Esophagus squamous epithelium (tissue), 4 donors: ENCODE results near the gene PSMA7.

ENCODE experiments used
- POLR2A ChIP-seq, 4 donors: fragments of 450-650 bp; IDR thresholded peaks; one replicate each; pipeline ENCODE4 v1.6.1; 2017; ENCODE audit warnings: antibody characterized with exemption in 4 of 4, mild to moderate bottlenecking in 4 of 4, moderate library complexity in 3 of 4
- TF ChIP-seq, protein P1 (sequence below), 6 experiments: fragments of 450-650 bp in 4 of 6; fragments of 200-600 bp in 2 of 6; sonication (generic) in 2 of 6; IDR thresholded peaks; one replicate each; pipeline ENCODE4 v1.5.1; 2016 to 2019; ENCODE audit warnings: antibody characterized with exemption in 6 of 6, mild to moderate bottlenecking in 4 of 6, moderate library complexity in 4 of 6

DNA sequence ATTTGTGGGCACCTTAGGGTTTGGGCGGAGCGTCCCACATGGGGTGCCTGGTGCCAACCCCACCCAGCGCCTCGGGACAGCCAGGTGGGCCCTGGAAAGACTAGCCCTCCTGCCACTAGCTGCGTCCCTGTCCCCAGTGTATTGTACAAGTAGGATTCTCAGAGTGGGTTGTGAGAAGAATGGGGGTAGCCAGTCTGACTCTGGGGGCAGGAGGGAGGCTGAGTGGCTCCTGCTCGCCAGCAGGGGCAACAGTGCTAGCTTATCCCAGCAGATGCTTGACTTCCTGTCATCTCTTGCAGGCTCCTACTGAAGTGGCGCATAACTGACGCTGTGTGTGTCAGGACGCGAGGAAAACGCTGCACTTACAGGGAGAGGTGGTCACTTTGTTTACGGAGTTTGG is 9.3 kb downstream of the PSMA7 start:
- TF ChIP-seq, protein P1, sequence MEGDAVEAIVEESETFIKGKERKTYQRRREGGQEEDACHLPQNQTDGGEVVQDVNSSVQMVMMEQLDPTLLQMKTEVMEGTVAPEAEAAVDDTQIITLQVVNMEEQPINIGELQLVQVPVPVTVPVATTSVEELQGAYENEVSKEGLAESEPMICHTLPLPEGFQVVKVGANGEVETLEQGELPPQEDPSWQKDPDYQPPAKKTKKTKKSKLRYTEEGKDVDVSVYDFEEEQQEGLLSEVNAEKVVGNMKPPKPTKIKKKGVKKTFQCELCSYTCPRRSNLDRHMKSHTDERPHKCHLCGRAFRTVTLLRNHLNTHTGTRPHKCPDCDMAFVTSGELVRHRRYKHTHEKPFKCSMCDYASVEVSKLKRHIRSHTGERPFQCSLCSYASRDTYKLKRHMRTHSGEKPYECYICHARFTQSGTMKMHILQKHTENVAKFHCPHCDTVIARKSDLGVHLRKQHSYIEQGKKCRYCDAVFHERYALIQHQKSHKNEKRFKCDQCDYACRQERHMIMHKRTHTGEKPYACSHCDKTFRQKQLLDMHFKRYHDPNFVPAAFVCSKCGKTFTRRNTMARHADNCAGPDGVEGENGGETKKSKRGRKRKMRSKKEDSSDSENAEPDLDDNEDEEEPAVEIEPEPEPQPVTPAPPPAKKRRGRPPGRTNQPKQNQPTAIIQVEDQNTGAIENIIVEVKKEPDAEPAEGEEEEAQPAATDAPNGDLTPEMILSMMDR (IDR thresholded peaks at IDR 0.05): peak in 1 of 6 experiments; percentile 7
- no peak for TF ChIP-seq POLR2A (IDR thresholded peaks at IDR 0.05)
